ENCODE measurements around the gene SLC22A31.
"Not testable (repeated sequence)": the region's sequence is repeated elsewhere in the genome, so short reads cannot be mapped to it uniquely, and the experiment has no call there.

The SLC22A31 gene

DNA sequence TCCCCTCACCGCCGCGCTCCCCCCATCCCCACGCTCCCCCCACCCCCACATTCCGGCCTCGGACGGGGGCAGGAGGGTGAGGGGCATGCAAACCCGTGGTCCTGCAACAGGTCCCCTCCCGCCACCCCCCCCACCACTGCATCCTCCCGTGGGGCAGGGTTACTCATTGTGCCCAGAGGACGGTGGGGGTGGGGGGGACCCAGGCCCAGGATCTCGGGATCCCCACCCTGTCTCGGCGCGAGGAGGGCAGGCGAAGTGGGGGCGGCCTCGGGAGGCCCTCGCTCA lies 8.5 kb downstream of the SLC22A31 start:
- TF ChIP-seq, protein P1, sequence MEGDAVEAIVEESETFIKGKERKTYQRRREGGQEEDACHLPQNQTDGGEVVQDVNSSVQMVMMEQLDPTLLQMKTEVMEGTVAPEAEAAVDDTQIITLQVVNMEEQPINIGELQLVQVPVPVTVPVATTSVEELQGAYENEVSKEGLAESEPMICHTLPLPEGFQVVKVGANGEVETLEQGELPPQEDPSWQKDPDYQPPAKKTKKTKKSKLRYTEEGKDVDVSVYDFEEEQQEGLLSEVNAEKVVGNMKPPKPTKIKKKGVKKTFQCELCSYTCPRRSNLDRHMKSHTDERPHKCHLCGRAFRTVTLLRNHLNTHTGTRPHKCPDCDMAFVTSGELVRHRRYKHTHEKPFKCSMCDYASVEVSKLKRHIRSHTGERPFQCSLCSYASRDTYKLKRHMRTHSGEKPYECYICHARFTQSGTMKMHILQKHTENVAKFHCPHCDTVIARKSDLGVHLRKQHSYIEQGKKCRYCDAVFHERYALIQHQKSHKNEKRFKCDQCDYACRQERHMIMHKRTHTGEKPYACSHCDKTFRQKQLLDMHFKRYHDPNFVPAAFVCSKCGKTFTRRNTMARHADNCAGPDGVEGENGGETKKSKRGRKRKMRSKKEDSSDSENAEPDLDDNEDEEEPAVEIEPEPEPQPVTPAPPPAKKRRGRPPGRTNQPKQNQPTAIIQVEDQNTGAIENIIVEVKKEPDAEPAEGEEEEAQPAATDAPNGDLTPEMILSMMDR (conservative IDR thresholded peaks at IDR 0.05; ENCODE audit: low read depth, low read length), result no peak
- no peak for DNase-seq (ENCODE audit: low read depth)
- H3K4me3 ChIP-seq (ENCODE audit: low read depth, low read length), result peak overlapping the region; percentile 60

DNA sequence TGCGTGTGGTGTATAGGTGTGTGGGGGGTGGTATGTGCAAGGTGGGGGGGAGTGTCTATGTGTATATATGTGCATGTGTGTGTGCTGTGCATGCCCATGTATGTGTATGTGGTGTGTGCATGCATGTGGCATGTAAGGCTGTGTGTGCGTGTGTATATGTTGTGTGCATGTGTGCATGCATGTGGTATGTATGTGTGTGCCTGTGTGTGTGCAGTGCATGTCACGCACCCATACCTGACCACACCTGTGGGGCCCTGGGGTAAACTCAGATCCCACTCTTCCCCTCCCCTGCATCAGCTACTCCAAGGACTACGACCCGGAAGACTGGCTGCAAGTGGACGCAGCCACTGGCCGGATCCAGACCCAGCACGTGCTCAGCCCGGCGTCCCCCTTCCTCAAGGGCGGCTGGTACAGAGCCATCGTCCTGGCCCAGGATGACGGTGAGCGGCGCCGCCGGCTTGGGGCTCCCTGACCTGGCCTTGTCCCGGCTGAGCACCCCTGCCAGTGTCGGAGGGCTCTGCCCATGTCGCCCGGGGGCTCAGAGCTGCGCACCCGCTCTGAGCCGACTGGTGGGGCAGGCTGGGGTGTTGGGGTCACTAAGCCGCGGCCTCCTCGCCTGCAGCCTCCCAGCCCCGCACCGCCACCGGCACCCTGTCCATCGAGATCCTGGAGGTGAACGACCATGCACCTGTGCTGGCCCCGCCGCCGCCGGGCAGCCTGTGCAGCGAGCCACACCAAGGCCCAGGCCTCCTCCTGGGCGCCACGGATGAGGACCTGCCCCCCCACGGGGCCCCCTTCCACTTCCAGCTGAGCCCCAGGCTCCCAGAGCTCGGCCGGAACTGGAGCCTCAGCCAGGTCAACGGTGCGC lies 9.1 kb downstream of the SLC22A31 start:
- H3K4me3 ChIP-seq (ENCODE audit: low read depth, low read length), result no peak overlapping the region
- no peak for DNase-seq (ENCODE audit: low read depth)
- TF ChIP-seq, protein P1 (conservative IDR thresholded peaks at IDR 0.05; ENCODE audit: low read depth, low read length), result no peak

DNA sequence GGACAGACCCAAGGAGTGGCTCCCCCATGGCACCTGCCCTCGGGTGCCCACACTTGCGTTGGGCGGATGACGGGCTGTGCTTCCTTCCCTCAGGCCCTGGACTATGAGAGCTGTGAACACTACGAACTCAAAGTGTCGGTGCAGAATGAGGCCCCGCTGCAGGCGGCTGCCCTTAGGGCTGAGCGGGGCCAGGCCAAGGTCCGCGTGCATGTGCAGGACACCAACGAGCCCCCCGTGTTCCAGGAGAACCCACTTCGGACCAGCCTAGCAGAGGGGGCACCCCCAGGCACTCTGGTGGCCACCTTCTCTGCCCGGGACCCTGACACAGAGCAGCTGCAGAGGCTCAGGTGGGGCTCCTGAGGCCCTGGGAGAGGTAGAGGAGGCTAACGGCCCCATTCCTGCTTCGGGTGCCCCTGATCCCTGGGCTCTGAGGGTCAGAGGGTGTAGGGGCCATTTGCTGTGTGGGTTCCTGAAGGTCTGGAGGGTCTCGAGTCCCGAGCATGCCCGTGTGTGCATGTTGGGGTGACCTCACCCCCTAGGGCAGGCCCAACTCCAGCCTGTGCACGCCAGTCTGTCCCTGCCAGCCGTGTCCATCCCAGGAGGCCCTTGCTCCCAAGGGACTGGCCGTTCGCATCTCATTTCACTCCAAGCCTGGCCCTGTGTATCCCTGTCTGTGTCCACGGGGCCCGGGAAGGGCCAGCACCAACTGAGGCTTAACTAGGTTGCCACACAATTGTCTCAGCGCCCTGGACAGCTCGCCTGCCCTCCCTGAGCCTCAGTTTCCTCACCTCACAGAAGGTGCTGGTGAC lies 10.0 kb downstream of the SLC22A31 start:
- no peak overlapping the region for H3K4me3 ChIP-seq (ENCODE audit: low read depth, low read length)
- no peak for DNase-seq (ENCODE audit: low read depth)
- TF ChIP-seq, protein P1 (conservative IDR thresholded peaks at IDR 0.05; ENCODE audit: low read depth, low read length), result no peak

DNA sequence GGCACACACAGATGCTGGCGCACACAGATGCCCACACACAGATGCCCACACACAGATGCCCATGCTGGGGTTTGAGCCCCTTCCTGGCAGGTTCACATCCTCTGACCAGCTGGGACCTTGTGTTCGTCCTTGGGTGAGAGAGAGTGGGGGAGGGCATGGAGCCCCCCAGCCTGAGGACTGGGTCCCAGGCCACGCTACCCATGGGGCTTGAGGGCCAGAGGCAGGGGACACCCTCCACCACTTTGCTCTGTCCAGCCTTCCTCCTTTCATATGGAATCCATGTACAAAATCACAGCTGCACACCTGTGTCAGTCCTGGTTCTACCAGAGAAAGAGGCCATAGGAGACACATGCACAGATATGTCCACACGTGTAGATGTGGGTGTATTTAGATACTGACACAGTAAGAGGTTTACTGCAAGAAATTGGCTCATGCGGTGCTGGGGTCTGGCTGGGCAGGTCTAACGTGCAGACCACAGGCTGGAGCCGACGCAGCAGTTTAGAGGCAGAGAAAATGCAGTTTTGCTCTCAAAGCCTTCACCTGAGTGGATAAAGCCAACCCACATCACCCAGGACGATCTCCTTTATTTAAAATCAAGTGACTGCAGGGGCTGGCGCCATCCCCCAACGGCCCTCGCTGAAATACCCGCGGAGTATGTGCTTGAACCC lies 10.8 kb downstream of the SLC22A31 start:
- TF ChIP-seq, protein P1 (conservative IDR thresholded peaks at IDR 0.05; ENCODE audit: low read depth, low read length), result no peak
- DNase-seq (ENCODE audit: low read depth), result no peak

DNA sequence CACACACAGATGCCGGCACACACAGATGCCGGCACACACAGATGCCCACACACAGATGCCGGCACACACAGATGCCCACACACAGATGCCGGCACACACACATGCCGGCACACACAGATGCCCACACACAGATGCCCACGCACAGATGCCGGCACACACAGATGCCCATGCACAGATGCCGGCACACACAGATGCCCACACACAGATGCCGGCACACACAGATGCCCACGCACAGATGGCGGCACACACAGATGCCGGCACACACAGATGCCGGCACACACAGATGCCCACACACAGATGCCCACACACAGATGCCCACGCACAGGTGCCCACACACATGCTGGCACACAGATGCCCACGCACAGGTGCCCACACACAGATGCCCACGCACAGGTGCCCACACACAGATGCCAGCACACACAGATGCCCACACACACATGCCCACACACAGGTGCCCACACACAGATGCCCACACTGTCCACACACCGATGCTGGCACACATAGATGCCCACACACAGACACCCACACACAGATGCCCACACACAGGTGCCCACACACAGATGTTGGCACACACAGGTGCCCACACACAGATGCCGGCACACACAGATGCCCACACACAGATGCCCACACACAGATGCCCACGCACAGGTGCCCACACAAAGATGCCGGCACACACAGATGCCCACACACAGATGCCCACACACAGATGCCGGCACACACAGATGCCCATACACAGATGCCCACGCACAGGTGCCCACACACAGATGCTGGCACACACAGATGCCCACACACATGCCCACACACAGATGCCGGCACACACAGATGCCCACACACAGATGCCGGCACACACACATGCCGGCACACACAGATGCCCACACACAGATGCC lies 11.6 kb downstream of the SLC22A31 start:
- DNase-seq (ENCODE audit: low read depth); H3K4me3 ChIP-seq (ENCODE audit: low read depth, low read length): not testable (repeated sequence)

More for the DNA sequence above, 10.8 kb downstream of the SLC22A31 start:
- H3K4me3 ChIP-seq (ENCODE audit: low read depth, low read length), result no peak overlapping the region

DNA sequence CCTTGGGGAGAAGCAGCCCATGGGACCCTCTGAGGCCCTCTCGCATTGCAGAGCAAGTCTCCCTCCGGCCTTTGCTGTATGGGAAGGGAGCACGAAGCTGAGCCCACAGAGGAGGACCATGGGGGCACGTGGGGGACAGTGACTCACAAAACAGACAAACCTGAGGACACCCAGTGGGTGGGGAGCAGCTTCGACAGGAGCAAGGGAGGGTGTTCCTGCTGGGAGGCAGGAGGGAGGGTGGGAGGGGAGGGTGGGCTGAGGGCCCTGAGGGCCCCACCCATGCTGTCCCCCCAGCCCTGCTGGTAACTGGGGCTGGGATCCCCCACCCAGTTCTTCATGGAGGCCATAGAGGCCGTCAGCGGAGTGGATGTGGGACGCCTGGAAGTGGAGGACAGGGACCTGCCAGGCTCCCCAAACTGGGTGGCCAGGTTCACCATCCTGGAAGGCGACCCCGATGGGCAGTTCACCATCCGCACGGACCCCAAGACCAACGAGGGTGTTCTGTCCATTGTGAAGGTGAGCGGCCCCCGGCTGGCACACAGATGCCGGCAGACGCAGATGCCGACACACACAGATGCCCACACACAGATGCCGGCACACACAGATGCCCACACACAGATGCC lies 12.5 kb downstream of the SLC22A31 start:
- TF ChIP-seq, protein P1 (conservative IDR thresholded peaks at IDR 0.05; ENCODE audit: low read depth, low read length), result no peak
- DNase-seq (ENCODE audit: low read depth), result peak; percentile 18
- no peak overlapping the region for H3K4me3 ChIP-seq (ENCODE audit: low read depth, low read length)
